ENCODE measurements around the gene CACNA1C. TPM values are rescaled to one million over a fixed set of nuclear protein-coding genes. Genes with fewer than 3 reads are reported as not detected.

Gene CACNA1C
- total RNA-seq, 2 donors from 2014 or later = 8.1 to 18.2 TPM

- H3K9me3 ChIP-seq = no peaks in the 10 kb centered on the region
- H3K36me3 ChIP-seq = no peaks in the 10 kb centered on the region
- intact Hi-C loops (cut with DNase I) = no loop called here
- TF ChIP-seq POLR2A (IDR thresholded peaks at IDR 0.05) (no peak), CTCF (IDR thresholded peaks at IDR 0.05) (no peak), POLR2AphosphoS5 (IDR thresholded peaks at IDR 0.05) (no peak)
- no peaks in the 10 kb centered on the region for H3K4me1 ChIP-seq (replicated peaks)
- DNase-seq (ENCODE audit: low spot score) = no peak
- no peaks in the 10 kb centered on the region for H3K27me3 ChIP-seq (replicated peaks; ENCODE audit: insufficient read depth)
- no peak overlapping the region for H3K4me3 ChIP-seq
- no peak overlapping the region for H3K27ac ChIP-seq
- WGBS = 80% methylated on average over 14 of the region's 15 CpGs
Measured at GRCh38 chr12:2187195-2187945, 134.6 kb downstream of the CACNA1C start.

GRCh38 chr12:2190085-2190484 lies 137.3 kb downstream of the CACNA1C start:
- Histone ChIP-seq H3K9me3 (no peaks in the 10 kb centered on the region), H3K27ac (no peak overlapping the region), H3K27me3 (replicated peaks; ENCODE audit: insufficient read depth) (no peaks in the 10 kb centered on the region), H3K36me3 (no peaks in the 10 kb centered on the region), H3K4me3 (no peak overlapping the region), H3K4me1 (replicated peaks) (no peaks in the 10 kb centered on the region)
- TF ChIP-seq CTCF (IDR thresholded peaks at IDR 0.05) (no peak), POLR2A (IDR thresholded peaks at IDR 0.05) (no peak), POLR2AphosphoS5 (IDR thresholded peaks at IDR 0.05) (no peak)
- intact Hi-C loops (cut with DNase I) = no loop called here
- WGBS = 86% methylated on average over 9 of the region's 9 CpGs
- no peak for DNase-seq (ENCODE audit: low spot score)

- no peaks in the 10 kb centered on the region for H3K4me1 ChIP-seq (replicated peaks)
- DNase-seq (ENCODE audit: low spot score) = no peak
- no peaks in the 10 kb centered on the region for H3K36me3 ChIP-seq
- no peak overlapping the region for H3K27ac ChIP-seq
- intact Hi-C loops (cut with DNase I) = no loop called here
- TF ChIP-seq POLR2AphosphoS5 (IDR thresholded peaks at IDR 0.05) (no peak), CTCF (IDR thresholded peaks at IDR 0.05) (no peak), POLR2A (IDR thresholded peaks at IDR 0.05) (no peak)
- no peaks in the 10 kb centered on the region for H3K9me3 ChIP-seq
- H3K4me3 ChIP-seq = no peak overlapping the region
- WGBS = 94% methylated on average over 15 of the region's 15 CpGs
- no peaks in the 10 kb centered on the region for H3K27me3 ChIP-seq (replicated peaks; ENCODE audit: insufficient read depth)
Measured at GRCh38 chr12:2190896-2191533, 138.2 kb downstream of the CACNA1C start.

GRCh38 chr12:2191534-2192153 lies 138.9 kb downstream of the CACNA1C start:
- WGBS = 95% methylated on average over 19 of the region's 19 CpGs
- intact Hi-C loops (cut with DNase I) = no loop called here
- Histone ChIP-seq H3K27me3 (replicated peaks; ENCODE audit: insufficient read depth) (no peaks in the 10 kb centered on the region), H3K27ac (no peak overlapping the region), H3K4me1 (replicated peaks) (no peaks in the 10 kb centered on the region), H3K36me3 (no peaks in the 10 kb centered on the region), H3K4me3 (no peak overlapping the region), H3K9me3 (no peaks in the 10 kb centered on the region)
- TF ChIP-seq CTCF (IDR thresholded peaks at IDR 0.05) (no peak), POLR2AphosphoS5 (IDR thresholded peaks at IDR 0.05) (no peak), POLR2A (IDR thresholded peaks at IDR 0.05) (no peak)
- no peak for DNase-seq (ENCODE audit: low spot score)
